Fibroblast of skin of right biceps (primary cell): ENCODE measurements around the gene S100A6.

Experiments
- DNase-seq: peaks from one replicate; pipeline ENCODE4 v3.0.0-alpha.2; 2013

S100A6 gene

GRCh38 chr1:153493343-153493960 is 42.3 kb downstream of the S100A6 start:
- no peak for DNase-seq

- peak; percentile 91 for DNase-seq
These were observed 45.3 kb downstream of the S100A6 start for GRCh38 chr1:153490272-153491051.

- DNase-seq: peak; percentile 82
These were observed 47.1 kb downstream of the S100A6 start for GRCh38 chr1:153488731-153489130.

DNA sequence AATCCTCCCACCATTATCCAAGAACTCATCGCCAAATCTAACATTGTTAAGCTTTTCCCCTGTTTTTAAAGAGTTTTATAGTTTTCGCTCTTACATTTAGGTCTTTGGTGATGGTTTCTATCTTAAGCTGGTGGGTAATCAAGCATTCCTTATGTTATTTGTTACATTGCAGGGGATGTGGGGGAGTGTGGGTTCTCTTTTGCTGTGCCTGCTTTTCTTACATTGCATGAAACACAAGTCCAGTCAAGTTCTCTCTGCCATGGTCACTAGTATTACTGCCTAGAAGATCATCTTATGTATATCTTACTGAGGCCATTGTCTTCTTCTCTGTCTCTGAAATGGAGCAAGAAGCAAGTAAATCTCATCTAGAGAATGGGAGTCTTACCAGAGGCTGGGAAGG is 48.1 kb downstream of the S100A6 start:
- DNase-seq: no peak

GRCh38 chr1:153485863-153486262 is 49.9 kb downstream of the S100A6 start:
- peak; percentile 38 for DNase-seq
